ENCODE data around the gene IRAK1. TPM values are rescaled to one million over a fixed set of nuclear protein-coding genes. Genes with fewer than 3 reads are reported as not detected.
A peak's percentile ranks its signal among the peaks of the same experiment; 100 is the strongest.

The IRAK1 gene
- polyA plus RNA-seq, 1 donor from 2014 or later: 6.8 TPM

- no peaks in the 10 kb centered on the region for H4K20me1 ChIP-seq (ENCODE audit: insufficient read depth)
- no peaks in the 10 kb centered on the region for H3K9me3 ChIP-seq (ENCODE audit: low read length)
- H3K36me3 ChIP-seq (ENCODE audit: insufficient read depth, low read length): no peaks in the 10 kb centered on the region
- peak overlapping the region; percentile 98 for H3K9ac ChIP-seq (ENCODE audit: low read length)
- TF ChIP-seq EP300 (conservative IDR thresholded peaks at IDR 0.05; ENCODE audit: poor library complexity, severe bottlenecking) (no peak), EZH2 (IDR thresholded peaks at IDR 0.05; ENCODE audit: borderline replicate concordance, insufficient read depth, low read length, poor library complexity, severe bottlenecking) (no peak), CTCF (IDR thresholded peaks at IDR 0.05; ENCODE audit: poor library complexity, severe bottlenecking) (no peak), RAD21 (conservative IDR thresholded peaks at IDR 0.05) (no peak), POLR2AphosphoS5 (IDR thresholded peaks at IDR 0.05) (no peak), MXI1 (conservative IDR thresholded peaks at IDR 0.05; ENCODE audit: poor library complexity, severe bottlenecking) (no peak), SMC3 (conservative IDR thresholded peaks at IDR 0.05; ENCODE audit: poor library complexity) (no peak), TAF1 (IDR thresholded peaks at IDR 0.05; ENCODE audit: low read depth) (no peak)
- TF ChIP-seq, protein P1, sequence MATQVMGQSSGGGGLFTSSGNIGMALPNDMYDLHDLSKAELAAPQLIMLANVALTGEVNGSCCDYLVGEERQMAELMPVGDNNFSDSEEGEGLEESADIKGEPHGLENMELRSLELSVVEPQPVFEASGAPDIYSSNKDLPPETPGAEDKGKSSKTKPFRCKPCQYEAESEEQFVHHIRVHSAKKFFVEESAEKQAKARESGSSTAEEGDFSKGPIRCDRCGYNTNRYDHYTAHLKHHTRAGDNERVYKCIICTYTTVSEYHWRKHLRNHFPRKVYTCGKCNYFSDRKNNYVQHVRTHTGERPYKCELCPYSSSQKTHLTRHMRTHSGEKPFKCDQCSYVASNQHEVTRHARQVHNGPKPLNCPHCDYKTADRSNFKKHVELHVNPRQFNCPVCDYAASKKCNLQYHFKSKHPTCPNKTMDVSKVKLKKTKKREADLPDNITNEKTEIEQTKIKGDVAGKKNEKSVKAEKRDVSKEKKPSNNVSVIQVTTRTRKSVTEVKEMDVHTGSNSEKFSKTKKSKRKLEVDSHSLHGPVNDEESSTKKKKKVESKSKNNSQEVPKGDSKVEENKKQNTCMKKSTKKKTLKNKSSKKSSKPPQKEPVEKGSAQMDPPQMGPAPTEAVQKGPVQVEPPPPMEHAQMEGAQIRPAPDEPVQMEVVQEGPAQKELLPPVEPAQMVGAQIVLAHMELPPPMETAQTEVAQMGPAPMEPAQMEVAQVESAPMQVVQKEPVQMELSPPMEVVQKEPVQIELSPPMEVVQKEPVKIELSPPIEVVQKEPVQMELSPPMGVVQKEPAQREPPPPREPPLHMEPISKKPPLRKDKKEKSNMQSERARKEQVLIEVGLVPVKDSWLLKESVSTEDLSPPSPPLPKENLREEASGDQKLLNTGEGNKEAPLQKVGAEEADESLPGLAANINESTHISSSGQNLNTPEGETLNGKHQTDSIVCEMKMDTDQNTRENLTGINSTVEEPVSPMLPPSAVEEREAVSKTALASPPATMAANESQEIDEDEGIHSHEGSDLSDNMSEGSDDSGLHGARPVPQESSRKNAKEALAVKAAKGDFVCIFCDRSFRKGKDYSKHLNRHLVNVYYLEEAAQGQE (IDR thresholded peaks at IDR 0.05; ENCODE audit: borderline replicate concordance): no peak
- H3K27me3 ChIP-seq (ENCODE audit: insufficient read depth, low read depth, low read length): no peaks in the 10 kb centered on the region
- no peak overlapping the region for H3K4me2 ChIP-seq (ENCODE audit: low read length)
- peaks cover 21% of the 10 kb centered on the region for H3K79me2 ChIP-seq (replicated peaks; ENCODE audit: insufficient read depth, low read length)
- peak overlapping the region; percentile 85 for H3K4me3 ChIP-seq (ENCODE audit: low read length)
- H2AFZ ChIP-seq (ENCODE audit: low read depth, low read length): no peak overlapping the region
- no peaks in the 10 kb centered on the region for H3F3A ChIP-seq (ENCODE audit: insufficient read depth, low read length, poor library complexity, severe bottlenecking)
- H3K9me2 ChIP-seq (ENCODE audit: insufficient read depth, low read length): no peaks in the 10 kb centered on the region
- H3K27ac ChIP-seq (ENCODE audit: low read length): peak overlapping the region; percentile 98
Observed at GRCh38 chrX:153971124-153971449, 48.6 kb downstream of the IRAK1 start.

GRCh38 chrX:153970357-153971123 is 49.2 kb downstream of the IRAK1 start:
- H3F3A ChIP-seq (ENCODE audit: insufficient read depth, low read length, poor library complexity, severe bottlenecking): no peaks in the 10 kb centered on the region
- no peaks in the 10 kb centered on the region for H3K27me3 ChIP-seq (ENCODE audit: insufficient read depth, low read depth, low read length)
- peaks cover 26% of the 10 kb centered on the region for H3K79me2 ChIP-seq (replicated peaks; ENCODE audit: insufficient read depth, low read length)
- peak overlapping the region; percentile 98 for H3K9ac ChIP-seq (ENCODE audit: low read length)
- no peak overlapping the region for H3K4me2 ChIP-seq (ENCODE audit: low read length)
- H3K9me3 ChIP-seq (ENCODE audit: low read length): no peaks in the 10 kb centered on the region
- H3K9me2 ChIP-seq (ENCODE audit: insufficient read depth, low read length): no peaks in the 10 kb centered on the region
- TF ChIP-seq MXI1 (conservative IDR thresholded peaks at IDR 0.05; ENCODE audit: poor library complexity, severe bottlenecking) (peak; percentile 78), EP300 (conservative IDR thresholded peaks at IDR 0.05; ENCODE audit: poor library complexity, severe bottlenecking) (no peak), POLR2AphosphoS5 (IDR thresholded peaks at IDR 0.05) (peak; percentile 79)
- H2AFZ ChIP-seq (ENCODE audit: low read depth, low read length): no peak overlapping the region
- H3K36me3 ChIP-seq (ENCODE audit: insufficient read depth, low read length): no peaks in the 10 kb centered on the region
- peak overlapping the region; percentile 85 for H3K4me3 ChIP-seq (ENCODE audit: low read length)
- no peaks in the 10 kb centered on the region for H4K20me1 ChIP-seq (ENCODE audit: insufficient read depth)
- H3K27ac ChIP-seq (ENCODE audit: low read length): peak overlapping the region; percentile 98
